Measurements from ENCODE around the gene FLYWCH2. TPM values are rescaled to one million over a fixed set of nuclear protein-coding genes. Genes with fewer than 3 reads are reported as not detected.

The FLYWCH2 gene
- total RNA-seq, 1 experiment from 2014 or later = 16.5 TPM

DNA sequence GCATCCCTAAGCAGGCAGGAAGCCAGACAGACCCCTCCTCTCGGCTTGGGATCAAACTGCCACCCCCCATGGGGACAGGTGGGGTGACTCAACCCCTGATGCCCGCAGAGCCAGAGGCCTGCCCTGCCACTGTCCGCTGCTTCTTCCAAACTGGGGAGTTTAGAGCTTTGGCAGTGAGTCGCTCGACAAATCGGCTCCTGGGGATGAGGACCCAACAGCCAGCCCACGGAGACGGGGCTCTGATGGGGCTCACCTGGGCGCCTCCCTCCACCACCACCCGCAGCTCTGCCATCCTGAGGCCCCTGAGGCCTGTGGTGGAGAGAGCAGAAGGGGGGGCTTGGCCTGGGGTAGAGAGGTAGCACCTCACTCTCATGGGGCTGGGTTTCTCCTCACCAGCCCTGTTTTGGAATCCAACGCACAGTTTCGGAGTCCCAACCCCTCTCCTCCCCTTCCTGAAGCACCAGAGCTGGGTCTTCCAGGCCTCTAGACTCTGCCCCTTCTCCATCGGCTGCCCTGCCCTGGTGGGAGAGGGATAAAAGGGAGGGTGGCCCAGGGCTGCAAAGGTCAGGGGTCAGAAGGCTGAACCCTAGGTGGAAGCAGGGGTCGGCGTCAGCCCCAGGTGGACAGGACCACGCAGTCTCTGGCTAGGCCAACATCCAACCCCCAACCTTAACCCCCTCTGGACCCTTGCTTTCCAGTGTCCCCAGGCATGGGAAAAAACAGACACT, 30.8 kb upstream of the FLYWCH2 start:
- Histone ChIP-seq H4K5ac (ENCODE audit: insufficient read length, low read depth, low read length) (no peak overlapping the region), H2AFZ (ENCODE audit: low read length) (no peak overlapping the region), H3K14ac (ENCODE audit: insufficient read depth, low read length) (no peak overlapping the region; the same call in 1 of the 2 replicates), H3K9me3 (ENCODE audit: control insufficient read depth, low read depth, low read length) (no peaks in the 10 kb centered on the region), H3K23ac (ENCODE audit: insufficient read length, low read depth, low read length) (no peak overlapping the region), H4K91ac (ENCODE audit: insufficient read length, low read depth, low read length) (no peak overlapping the region), H4K20me1 (ENCODE audit: control insufficient read depth, insufficient read depth, insufficient read length) (no peaks in the 10 kb centered on the region), H2BK12ac (ENCODE audit: insufficient read length, low read depth, low read length) (no peak overlapping the region), H3K4me1 (ENCODE audit: insufficient read depth, low read length) (no peaks in the 10 kb centered on the region; the same call in 1 of the 2 replicates), H2BK15ac (ENCODE audit: low read depth, low read length) (no peak overlapping the region), H2BK20ac (ENCODE audit: low read depth, low read length, poor library complexity, severe bottlenecking) (no peak overlapping the region), H3K79me1 (ENCODE audit: insufficient read depth, low read depth, low read length, poor library complexity, severe bottlenecking) (no peaks in the 10 kb centered on the region), H3K18ac (ENCODE audit: insufficient read length, low read depth, low read length) (no peak overlapping the region), H2BK5ac (ENCODE audit: insufficient read length, low read length) (no peak overlapping the region), H3K56ac (ENCODE audit: insufficient read length, low read depth, low read length) (no peak overlapping the region), H3K4ac (ENCODE audit: low read depth, low read length) (no peak overlapping the region), H3K79me2 (ENCODE audit: insufficient read depth, low read length) (no peaks in the 10 kb centered on the region), H2AK5ac (ENCODE audit: insufficient read length, low read length) (no peak overlapping the region), H4K8ac (replicated peaks; ENCODE audit: insufficient read length, low read depth, low read length) (no peak overlapping the region), H2BK120ac (ENCODE audit: low read depth, low read length, poor library complexity, severe bottlenecking) (no peak overlapping the region), H3K23me2 (ENCODE audit: insufficient read length, low read depth, low read length, poor library complexity, severe bottlenecking) (no peaks in the 10 kb centered on the region), H3K4me2 (ENCODE audit: insufficient read depth, insufficient read length, low read length) (no peak overlapping the region), H3T11ph (ENCODE audit: low read length) (no peak overlapping the region), H3K27me3 (ENCODE audit: insufficient read depth, low read length) (no peaks in the 10 kb centered on the region), H3K27ac (ENCODE audit: insufficient read length, low read depth, low read length) (no peak overlapping the region), H3K9ac (ENCODE audit: extremely low read depth, insufficient read length, low read length) (no peak overlapping the region)
- H3K27ac Mint-ChIP-seq = no peak overlapping the region
- H3K4me1 Mint-ChIP-seq = no peaks in the 10 kb centered on the region
- H3K36me3 Mint-ChIP-seq (ENCODE audit: insufficient read depth in 1 of 3, low read depth in 3 of 3) = peaks cover 0 to 11% (median 10%) of the 10 kb centered on the region in 3 experiments; a peak in 6 of 7 replicates
- peaks cover 15% of the 10 kb centered on the region in 2 experiments for H3K9me3 Mint-ChIP-seq
- no peak for TF ChIP-seq CTCF (conservative IDR thresholded peaks at IDR 0.05)
- H3K4me3 Mint-ChIP-seq = no peak overlapping the region
- WGBS (ENCODE audit: extremely low coverage, insufficient read length, low lambda C conversion rate) = no CpG with 5 or more reads among the region's 16 CpGs
- DNase-seq = no peak
- H3K27me3 Mint-ChIP-seq (ENCODE audit: low read depth) = peaks cover 16% of the 10 kb centered on the region

All from H9 (cell line).